ENCODE data around the gene HINT3. TPM values are rescaled to one million over a fixed set of nuclear protein-coding genes. Genes with fewer than 3 reads are reported as not detected.

The HINT3 gene
- total RNA-seq, 1 donor = 23.5 TPM

DNA sequence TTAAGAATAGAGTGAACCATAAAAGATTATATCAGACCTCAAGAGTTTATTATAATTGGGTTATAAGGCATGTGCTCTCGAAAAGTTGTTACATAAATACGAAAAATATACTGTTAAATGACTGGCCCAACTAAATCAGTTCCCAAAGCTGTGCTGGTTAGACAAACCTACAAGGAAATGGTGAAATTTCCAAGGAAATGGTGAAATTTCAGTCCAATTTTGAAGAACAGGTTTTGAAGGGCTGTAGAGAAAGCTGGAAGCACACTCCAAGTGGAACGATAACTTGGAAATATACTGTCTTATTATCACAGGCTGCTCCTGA is 29.4 kb downstream of the HINT3 start:
- no peak for DNase-seq (ENCODE audit: low read depth)
- TF ChIP-seq, protein P1, sequence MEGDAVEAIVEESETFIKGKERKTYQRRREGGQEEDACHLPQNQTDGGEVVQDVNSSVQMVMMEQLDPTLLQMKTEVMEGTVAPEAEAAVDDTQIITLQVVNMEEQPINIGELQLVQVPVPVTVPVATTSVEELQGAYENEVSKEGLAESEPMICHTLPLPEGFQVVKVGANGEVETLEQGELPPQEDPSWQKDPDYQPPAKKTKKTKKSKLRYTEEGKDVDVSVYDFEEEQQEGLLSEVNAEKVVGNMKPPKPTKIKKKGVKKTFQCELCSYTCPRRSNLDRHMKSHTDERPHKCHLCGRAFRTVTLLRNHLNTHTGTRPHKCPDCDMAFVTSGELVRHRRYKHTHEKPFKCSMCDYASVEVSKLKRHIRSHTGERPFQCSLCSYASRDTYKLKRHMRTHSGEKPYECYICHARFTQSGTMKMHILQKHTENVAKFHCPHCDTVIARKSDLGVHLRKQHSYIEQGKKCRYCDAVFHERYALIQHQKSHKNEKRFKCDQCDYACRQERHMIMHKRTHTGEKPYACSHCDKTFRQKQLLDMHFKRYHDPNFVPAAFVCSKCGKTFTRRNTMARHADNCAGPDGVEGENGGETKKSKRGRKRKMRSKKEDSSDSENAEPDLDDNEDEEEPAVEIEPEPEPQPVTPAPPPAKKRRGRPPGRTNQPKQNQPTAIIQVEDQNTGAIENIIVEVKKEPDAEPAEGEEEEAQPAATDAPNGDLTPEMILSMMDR (IDR thresholded peaks at IDR 0.05; ENCODE audit: insufficient read depth, low read length) = no peak
- peak overlapping the region; percentile 100 for H3K4me3 ChIP-seq (ENCODE audit: low read depth, low read length)

GRCh38 chr6:125986301-125987025 is 29.9 kb downstream of the HINT3 start, which contains the start of gene TRMT11:
TRMT11 (plus strand) TSS chr6:125986540; CDS start chr6:125986551, 11 bp downstream.
- TF ChIP-seq, protein P1 (IDR thresholded peaks at IDR 0.05; ENCODE audit: insufficient read depth, low read length) = no peak
- DNase-seq (ENCODE audit: low read depth) = peak; percentile 85
- H3K4me3 ChIP-seq (ENCODE audit: low read depth, low read length) = peak within 1 kb of the TSS; percentile 100

GRCh38 chr6:125987026-125987617 is 30.6 kb downstream of the HINT3 start:
- DNase-seq (ENCODE audit: low read depth) = no peak
- TF ChIP-seq, protein P1 (IDR thresholded peaks at IDR 0.05; ENCODE audit: insufficient read depth, low read length) = no peak
- H3K4me3 ChIP-seq (ENCODE audit: low read depth, low read length) = peak overlapping the region; percentile 100

DNA sequence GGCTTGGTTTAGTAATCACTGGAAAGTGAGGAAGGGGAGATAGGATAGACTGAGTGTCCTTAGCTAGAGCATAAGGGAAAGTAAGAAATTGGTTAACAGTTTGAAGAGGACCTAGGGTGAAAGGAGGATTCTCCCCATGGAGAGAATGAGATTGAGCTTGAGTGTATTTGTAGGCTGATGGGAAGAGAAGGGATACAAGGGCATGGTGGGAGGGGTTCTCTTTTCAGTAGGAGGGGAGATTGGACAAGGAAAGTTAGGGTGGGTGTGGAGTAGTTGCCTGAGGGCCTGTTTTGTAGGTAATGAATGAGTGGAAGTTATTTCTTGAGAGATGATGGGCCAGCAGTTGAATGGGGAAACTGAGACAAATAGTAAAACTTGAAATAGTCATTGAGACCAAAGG is 31.7 kb downstream of the HINT3 start:
- DNase-seq (ENCODE audit: low read depth) = no peak
- TF ChIP-seq, protein P1 (IDR thresholded peaks at IDR 0.05; ENCODE audit: insufficient read depth, low read length) = no peak
- no peak overlapping the region for H3K4me3 ChIP-seq (ENCODE audit: low read depth, low read length)

GRCh38 chr6:125989631-125990030 is 33.1 kb downstream of the HINT3 start:
- DNase-seq (ENCODE audit: low read depth) = peak; percentile 7
- TF ChIP-seq, protein P1 (IDR thresholded peaks at IDR 0.05; ENCODE audit: insufficient read depth, low read length) = no peak

DNA sequence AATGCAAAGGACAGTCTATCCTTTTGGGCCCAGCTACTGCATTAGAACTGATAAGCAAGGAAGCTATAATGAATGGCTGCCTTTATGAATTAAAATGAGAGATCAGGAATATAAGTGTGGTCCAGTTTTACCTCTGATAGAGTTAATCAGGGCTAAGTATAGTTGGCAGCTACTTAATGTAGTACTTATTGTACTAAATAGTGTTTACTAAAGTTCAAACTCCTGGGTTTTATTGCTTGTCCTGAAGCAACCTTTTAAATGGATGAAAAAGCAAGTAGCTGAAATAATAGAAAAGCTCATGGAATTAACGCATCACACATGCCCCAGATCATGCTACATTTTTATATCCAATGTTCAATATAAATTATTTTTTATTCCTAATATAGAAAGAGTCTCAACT is 35.1 kb downstream of the HINT3 start:
- no peak overlapping the region for H3K4me3 ChIP-seq (ENCODE audit: low read depth, low read length)
- DNase-seq (ENCODE audit: low read depth) = no peak
- TF ChIP-seq, protein P1 (IDR thresholded peaks at IDR 0.05; ENCODE audit: insufficient read depth, low read length) = no peak

More at GRCh38 chr6:125989631-125990030, 33.1 kb downstream of the HINT3 start:
- H3K4me3 ChIP-seq (ENCODE audit: low read depth, low read length) = no peak overlapping the region

Data from fibroblast of the aortic adventitia (primary cell).